ENCODE measurements around the gene ZNF32. TPM values are rescaled to one million over a fixed set of nuclear protein-coding genes. Genes with fewer than 3 reads are reported as not detected.

Gene ZNF32
- total RNA-seq, 1 experiment from 2014 or later, result 17.8 TPM

DNA sequence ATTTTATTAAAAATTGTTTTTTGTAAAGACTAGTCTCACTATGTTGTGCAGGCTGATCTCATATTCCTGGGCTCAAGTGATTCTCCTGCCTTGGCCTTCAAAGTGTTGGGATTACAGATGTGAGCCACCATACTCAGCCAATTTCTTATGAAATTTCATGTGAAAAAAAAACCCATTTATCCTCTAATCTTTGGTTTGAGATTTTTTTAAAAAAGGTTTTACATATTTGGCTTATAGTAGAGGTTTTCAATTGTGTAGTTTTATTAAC, 35.5 kb upstream of the ZNF32 start:
- no peaks in the 10 kb centered on the region for H3K4me1 Mint-ChIP-seq (ENCODE audit: low read depth, unreplicated experiment)
- no peak for DNase-seq
- H3K9me3 Mint-ChIP-seq (ENCODE audit: low read depth, unreplicated experiment), result peaks cover 3% of the 10 kb centered on the region
- no peaks in the 10 kb centered on the region for H3K36me3 Mint-ChIP-seq (ENCODE audit: insufficient read depth, unreplicated experiment)
- TF ChIP-seq, protein P1, sequence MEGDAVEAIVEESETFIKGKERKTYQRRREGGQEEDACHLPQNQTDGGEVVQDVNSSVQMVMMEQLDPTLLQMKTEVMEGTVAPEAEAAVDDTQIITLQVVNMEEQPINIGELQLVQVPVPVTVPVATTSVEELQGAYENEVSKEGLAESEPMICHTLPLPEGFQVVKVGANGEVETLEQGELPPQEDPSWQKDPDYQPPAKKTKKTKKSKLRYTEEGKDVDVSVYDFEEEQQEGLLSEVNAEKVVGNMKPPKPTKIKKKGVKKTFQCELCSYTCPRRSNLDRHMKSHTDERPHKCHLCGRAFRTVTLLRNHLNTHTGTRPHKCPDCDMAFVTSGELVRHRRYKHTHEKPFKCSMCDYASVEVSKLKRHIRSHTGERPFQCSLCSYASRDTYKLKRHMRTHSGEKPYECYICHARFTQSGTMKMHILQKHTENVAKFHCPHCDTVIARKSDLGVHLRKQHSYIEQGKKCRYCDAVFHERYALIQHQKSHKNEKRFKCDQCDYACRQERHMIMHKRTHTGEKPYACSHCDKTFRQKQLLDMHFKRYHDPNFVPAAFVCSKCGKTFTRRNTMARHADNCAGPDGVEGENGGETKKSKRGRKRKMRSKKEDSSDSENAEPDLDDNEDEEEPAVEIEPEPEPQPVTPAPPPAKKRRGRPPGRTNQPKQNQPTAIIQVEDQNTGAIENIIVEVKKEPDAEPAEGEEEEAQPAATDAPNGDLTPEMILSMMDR (IDR thresholded peaks at IDR 0.05; ENCODE audit: unreplicated experiment), result no peak
- peaks cover 56% of the 10 kb centered on the region for H3K27me3 Mint-ChIP-seq (ENCODE audit: unreplicated experiment)
- intact Hi-C loops (cut with micrococcal nuclease; ENCODE audit: unreplicated experiment), result no loop called here
- BruUV-seq (replicated peaks), result no TSS peak
- CTCF ChIA-PET, result no interaction called here
- H3K4me3 Mint-ChIP-seq (ENCODE audit: low read depth, unreplicated experiment), result no peak overlapping the region
- no peak overlapping the region for H3K27ac Mint-ChIP-seq (ENCODE audit: unreplicated experiment)

DNA sequence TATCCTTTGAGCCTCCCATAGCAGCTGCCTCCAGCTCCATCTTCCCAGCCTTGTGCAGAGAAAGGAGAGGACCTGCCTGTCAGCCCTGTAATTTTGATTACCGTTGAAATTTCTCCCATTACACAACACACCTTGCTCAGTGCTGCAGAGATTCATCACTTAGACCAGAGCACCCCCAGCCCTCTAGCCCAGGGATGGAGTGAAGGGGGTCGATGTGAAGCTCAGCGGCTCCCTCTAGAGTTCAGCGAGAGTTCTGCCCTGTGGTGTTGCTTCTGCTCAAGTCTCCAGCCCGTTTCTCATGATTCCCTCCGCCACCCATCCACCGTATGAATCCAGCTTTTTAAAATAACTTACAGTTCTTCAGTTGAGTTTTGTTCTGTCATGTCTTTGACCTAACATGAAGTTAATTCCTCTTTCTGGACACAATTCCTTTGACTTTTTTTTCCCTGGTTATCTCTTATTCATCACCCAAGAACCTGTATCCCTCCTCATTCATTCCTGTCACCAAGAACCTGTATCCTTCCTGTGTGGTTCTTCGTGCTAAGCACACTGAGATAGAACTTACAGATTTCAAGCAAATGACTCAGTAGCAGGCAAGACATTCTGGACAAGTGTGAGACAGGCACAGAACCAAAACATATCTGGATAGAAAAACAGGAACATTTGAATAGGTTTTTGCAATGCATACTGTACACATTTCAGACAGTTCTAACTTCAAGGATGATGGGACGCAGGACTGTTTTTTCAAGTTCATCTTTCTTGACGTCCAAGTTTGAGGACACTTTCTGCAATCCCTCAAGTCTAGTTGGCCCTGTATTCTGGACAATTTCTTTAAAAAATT, 35.0 kb upstream of the ZNF32 start:
- H3K9me3 Mint-ChIP-seq (ENCODE audit: low read depth, unreplicated experiment), result peaks cover 6% of the 10 kb centered on the region
- TF ChIP-seq, protein P1 (IDR thresholded peaks at IDR 0.05; ENCODE audit: unreplicated experiment), result peak; percentile 35
- BruUV-seq (replicated peaks), result no TSS peak
- no peaks in the 10 kb centered on the region for H3K4me1 Mint-ChIP-seq (ENCODE audit: low read depth, unreplicated experiment)
- DNase-seq, result peak; percentile 33
- H3K4me3 Mint-ChIP-seq (ENCODE audit: low read depth, unreplicated experiment), result no peak overlapping the region
- peaks cover 51% of the 10 kb centered on the region for H3K27me3 Mint-ChIP-seq (ENCODE audit: unreplicated experiment)
- no peaks in the 10 kb centered on the region for H3K36me3 Mint-ChIP-seq (ENCODE audit: insufficient read depth, unreplicated experiment)
- CTCF ChIA-PET, result interaction anchor here (1.2 kb wide), 2 partner anchors 11 to 31 kb away, joined by 3 read pairs; no protein-coding TSS in a partner anchor
- intact Hi-C loops (cut with micrococcal nuclease; ENCODE audit: unreplicated experiment), result no loop called here
- H3K27ac Mint-ChIP-seq (ENCODE audit: unreplicated experiment), result no peak overlapping the region

GRCh38 chr10:43682956-43683355, 34.3 kb upstream of the ZNF32 start:
- H3K4me1 Mint-ChIP-seq (ENCODE audit: low read depth, unreplicated experiment), result no peaks in the 10 kb centered on the region
- BruUV-seq (replicated peaks), result no TSS peak
- H3K27me3 Mint-ChIP-seq (ENCODE audit: unreplicated experiment), result peaks cover 43% of the 10 kb centered on the region
- no peak overlapping the region for H3K27ac Mint-ChIP-seq (ENCODE audit: unreplicated experiment)
- intact Hi-C loops (cut with micrococcal nuclease; ENCODE audit: unreplicated experiment), result no loop called here
- H3K4me3 Mint-ChIP-seq (ENCODE audit: low read depth, unreplicated experiment), result no peak overlapping the region
- DNase-seq, result no peak
- no peaks in the 10 kb centered on the region for H3K36me3 Mint-ChIP-seq (ENCODE audit: insufficient read depth, unreplicated experiment)
- TF ChIP-seq, protein P1 (IDR thresholded peaks at IDR 0.05; ENCODE audit: unreplicated experiment), result no peak
- peaks cover 6% of the 10 kb centered on the region for H3K9me3 Mint-ChIP-seq (ENCODE audit: low read depth, unreplicated experiment)
- CTCF ChIA-PET, result interaction anchor here (1.2 kb wide), 2 partner anchors 10 to 32 kb away, joined by 3 read pairs; no protein-coding TSS in a partner anchor

DNA sequence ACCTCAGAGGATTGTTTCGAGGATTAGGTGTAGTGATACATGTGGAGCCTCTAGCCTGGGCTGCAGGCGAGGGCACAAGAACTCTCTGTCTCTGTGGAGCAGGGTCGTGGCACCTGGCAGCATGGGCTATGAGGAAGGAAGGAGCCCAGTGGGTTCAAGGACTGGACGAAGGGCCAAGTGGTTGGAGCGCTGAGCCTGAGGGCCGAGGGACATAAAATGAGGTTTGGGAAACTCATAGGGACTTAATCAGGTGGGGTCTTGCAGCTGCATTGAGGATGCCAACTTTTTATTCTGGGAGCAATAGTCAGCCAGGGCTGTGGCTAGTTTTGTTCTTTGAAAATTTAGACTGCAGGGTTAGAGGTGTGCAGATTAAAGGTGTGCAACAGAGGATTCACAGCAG, 33.0 kb upstream of the ZNF32 start:
- CTCF ChIA-PET, result no interaction called here

More for the DNA sequence above, 33.0 kb upstream of the ZNF32 start:
- H3K36me3 Mint-ChIP-seq (ENCODE audit: insufficient read depth, unreplicated experiment), result no peaks in the 10 kb centered on the region
- no peak for DNase-seq
- BruUV-seq (replicated peaks), result no TSS peak
- TF ChIP-seq, protein P1 (IDR thresholded peaks at IDR 0.05; ENCODE audit: unreplicated experiment), result no peak
- peaks cover 31% of the 10 kb centered on the region for H3K27me3 Mint-ChIP-seq (ENCODE audit: unreplicated experiment)
- H3K4me1 Mint-ChIP-seq (ENCODE audit: low read depth, unreplicated experiment), result no peaks in the 10 kb centered on the region
- no peak overlapping the region for H3K27ac Mint-ChIP-seq (ENCODE audit: unreplicated experiment)
- H3K9me3 Mint-ChIP-seq (ENCODE audit: low read depth, unreplicated experiment), result peaks cover 6% of the 10 kb centered on the region
- intact Hi-C loops (cut with micrococcal nuclease; ENCODE audit: unreplicated experiment), result no loop called here
- no peak overlapping the region for H3K4me3 Mint-ChIP-seq (ENCODE audit: low read depth, unreplicated experiment)

Data from Calu3 (cell line).